T-helper 17 cell (primary cell): ENCODE measurements around the gene STRADA. TPM values are rescaled to one million over a fixed set of nuclear protein-coding genes. Genes with fewer than 3 reads are reported as not detected.

ENCODE experiments used
- total RNA-seq, 4 donors: library from RNA in 2 of 4; stranded (reverse) in 2 of 4; gene quantifications; one replicate each; pipeline ENCODE4 v1.2.3 and lab custom pipeline; 2022 to 2026

STRADA gene
- total RNA-seq, 2 donors from 2014 or later, result 44.5 to 50.2 TPM

Other genes with a start within 250 kb of the STRADA start
- gene KCNH6, start 218.4 kb downstream of the STRADA start, total RNA-seq, result not detected
- 10 to 100 TPM; 36.4 to 39.0 TPM for gene DCAF7, start 191.3 kb downstream of the STRADA start, total RNA-seq
- 10 to 100 TPM; 11.0 to 11.8 TPM for gene TACO1, start 140.9 kb downstream of the STRADA start, total RNA-seq
- gene MAP3K3, start 119.4 kb downstream of the STRADA start, total RNA-seq, result 10 to 100 TPM; 74.1 to 85.0 TPM
- 100 to 1,000 TPM; 451 to 473 TPM for gene LIMD2, start 41.7 kb downstream of the STRADA start, total RNA-seq
- 10 to 100 TPM; 32.6 to 33.5 TPM for gene CCDC47, start 31.8 kb upstream of the STRADA start, total RNA-seq
- 10 to 100 TPM; 81.6 to 93.6 TPM for gene DDX42, start 32.4 kb upstream of the STRADA start, total RNA-seq
- 10 to 100 TPM; 83.5 to 92.2 TPM for gene PSMC5, start 85.6 kb upstream of the STRADA start, total RNA-seq
- 10 to 100 TPM; 44.2 to 54.3 TPM for gene FTSJ3, start 85.9 kb upstream of the STRADA start, total RNA-seq
- gene SMARCD2, start 100.9 kb upstream of the STRADA start, total RNA-seq, result 100 to 1,000 TPM in 1 of 2 donors, 10 to 100 TPM in 1; 95.3 to 106 TPM
- 1 to 10 TPM; 3.6 to 4.0 TPM for gene CSH2, start 131.9 kb upstream of the STRADA start, total RNA-seq
- gene GH2, start 140.1 kb upstream of the STRADA start, total RNA-seq, result not detected
- gene CSH1, start 154.8 kb upstream of the STRADA start, total RNA-seq, result 10 to 100 TPM in 1 of 2 donors, 1 to 10 TPM in 1; 9.9 to 11.3 TPM
- not detected for gene CSHL1, start 169.5 kb upstream of the STRADA start, total RNA-seq
- not detected for gene GH1, start 177.0 kb upstream of the STRADA start, total RNA-seq
- gene CD79B, start 190.5 kb upstream of the STRADA start, total RNA-seq, result 10 to 100 TPM; 19.5 to 31.1 TPM
- gene SCN4A, start 231.1 kb upstream of the STRADA start, total RNA-seq, result under 1 TPM; 0.02 to 0.16 TPM